GM10248 (cell line): ENCODE results near the gene GPC6.
A peak's percentile ranks its signal among the peaks of the same experiment; 100 is the strongest.

Source experiments
- CTCF ChIA-PET: fragments of 300-600 bp; sonication (Branson Sonifier 250); formaldehyde crosslinking; extraction: SDS; loops from one replicate; lab custom pipeline; 2021; ENCODE audit warnings: antibody characterized with exemption; lab: Yijun Ruan, JAX
- POLR2A ChIA-PET: fragments of 350-650 bp; sonication (Branson Sonifier 250); formaldehyde crosslinking; extraction: SDS; loops from one replicate; lab custom pipeline; 2020; ENCODE audit warnings: antibody characterized with exemption; lab: Yijun Ruan, JAX
- DNase-seq: peaks from one replicate; pipeline ENCODE4 v3.0.0; 2012; ENCODE audit errors: extremely low spot score
- CTCF ChIP-seq: IDR thresholded peaks from 2 replicates; pipeline ENCODE4 v1.5.1; 2012; ENCODE audit warnings: mild to moderate bottlenecking, low read depth; ENCODE audit errors: extremely low read depth, missing control alignments, control extremely low read depth

The GPC6 gene

GRCh38 chr13:93794197-93794885 lies 567.7 kb downstream of the GPC6 start:
- DNase-seq, result peak; percentile 4
- ChIA-PET POLR2A (no interaction called here), CTCF (no interaction called here)
- TF ChIP-seq CTCF, result no peak

GRCh38 chr13:93797463-93797862 lies 570.9 kb downstream of the GPC6 start:
- TF ChIP-seq CTCF, result no peak
- ChIA-PET POLR2A (no interaction called here), CTCF (no interaction called here)
- no peak for DNase-seq

GRCh38 chr13:93800342-93800741 lies 573.7 kb downstream of the GPC6 start:
- no peak for TF ChIP-seq CTCF
- ChIA-PET CTCF (no interaction called here), POLR2A (no interaction called here)
- DNase-seq, result no peak

- TF ChIP-seq CTCF, result no peak
- POLR2A ChIA-PET, result no interaction called here
- no peak for DNase-seq
- CTCF ChIA-PET, result interaction anchor here (1.3 to 1.4 kb wide), 2 partner anchors 11 to 25 kb away, joined by 3 to 4 read pairs; no protein-coding TSS in a partner anchor
These were observed 579.1 kb downstream of the GPC6 start for GRCh38 chr13:93805736-93806135.

GRCh38 chr13:93806861-93807260 lies 580.3 kb downstream of the GPC6 start:
- POLR2A ChIA-PET, result no interaction called here
- DNase-seq, result no peak
- no peak for TF ChIP-seq CTCF
- CTCF ChIA-PET, result interaction anchor here (1.1 to 1.3 kb wide), 2 partner anchors 15 to 26 kb away, joined by 3 to 4 read pairs; no protein-coding TSS in a partner anchor

GRCh38 chr13:93810264-93810663 lies 583.7 kb downstream of the GPC6 start:
- ChIA-PET CTCF (interaction anchor here (1.1 kb wide), 1 partner anchor 9 kb away, joined by 3 read pairs; no protein-coding TSS in a partner anchor), POLR2A (no interaction called here)
- no peak for TF ChIP-seq CTCF
- DNase-seq, result no peak
